ENCODE data around the gene GLYATL3.

GLYATL3 gene

DNA sequence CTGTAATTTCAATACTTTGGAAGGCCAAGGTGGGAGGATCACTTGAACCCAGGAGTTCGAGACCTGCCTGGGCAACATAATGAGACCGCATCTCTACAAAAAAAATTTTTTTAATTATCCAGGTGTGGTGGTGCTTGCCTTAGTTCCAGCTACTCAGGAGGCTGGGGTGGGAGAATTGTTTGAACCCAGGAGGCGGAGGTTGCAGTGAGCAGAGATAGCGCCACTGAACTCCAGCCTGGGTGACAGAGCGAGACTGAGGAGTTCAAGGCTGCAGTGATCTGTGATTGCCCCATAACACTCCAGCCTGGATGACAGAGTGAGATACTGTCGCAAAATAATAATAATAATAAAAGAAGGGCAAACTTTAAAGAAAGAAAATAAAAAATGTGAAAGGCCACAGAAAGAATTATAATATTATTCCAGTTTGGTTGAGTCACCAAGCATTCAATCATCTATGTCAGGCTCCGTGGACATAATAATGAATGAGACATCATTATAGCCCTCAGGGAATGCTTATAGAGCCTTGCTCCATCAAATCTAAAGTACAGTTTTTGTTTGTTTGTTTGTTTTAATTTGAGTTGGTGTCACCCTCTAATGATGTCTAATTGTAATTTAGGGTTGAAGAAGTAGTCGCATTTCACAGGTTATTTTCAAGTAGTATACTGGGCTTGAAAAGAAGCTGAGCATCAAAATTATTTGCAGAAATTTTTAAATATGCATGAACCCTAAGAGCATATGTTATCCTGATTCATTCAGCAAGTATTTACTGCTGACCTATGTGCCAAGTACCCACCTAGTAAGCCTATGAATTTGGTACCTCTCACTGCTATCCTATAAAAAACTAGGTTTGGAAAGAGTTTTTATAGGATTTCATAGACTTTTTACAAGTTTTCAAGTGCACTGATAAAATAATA lies 15.1 kb downstream of the GLYATL3 start:
- DNase-seq = no peak

DNA sequence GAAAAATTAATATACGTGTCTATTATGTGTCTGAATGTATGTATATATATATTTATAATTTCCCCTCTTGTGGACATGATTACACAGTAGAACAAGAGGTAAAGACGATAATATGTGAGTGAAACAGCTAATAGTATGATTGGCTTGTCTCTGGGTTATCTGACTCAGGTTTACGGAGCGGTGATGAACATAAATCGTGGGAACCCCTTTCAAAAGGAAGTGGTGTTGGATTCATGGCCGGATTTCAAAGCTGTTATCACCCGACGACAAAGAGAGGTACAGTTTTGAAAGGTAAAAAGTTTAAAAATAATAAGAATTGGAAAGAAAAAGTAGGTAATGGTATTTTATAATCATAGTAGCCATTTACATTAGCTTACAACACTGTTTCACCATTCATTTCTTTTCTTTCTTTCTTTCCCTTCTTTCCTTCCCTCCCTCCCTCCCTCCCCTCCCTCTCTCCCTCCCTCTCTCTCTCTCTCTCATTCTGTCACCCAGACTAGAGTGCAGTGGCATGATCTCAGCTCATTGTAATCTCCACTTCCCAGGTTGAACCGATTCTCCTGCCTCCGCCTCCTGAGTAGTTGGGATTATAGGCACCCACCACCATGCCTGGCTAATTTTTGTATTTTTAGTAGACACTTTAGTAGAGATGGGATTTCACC lies 15.9 kb downstream of the GLYATL3 start:
- no peak for DNase-seq

DNA sequence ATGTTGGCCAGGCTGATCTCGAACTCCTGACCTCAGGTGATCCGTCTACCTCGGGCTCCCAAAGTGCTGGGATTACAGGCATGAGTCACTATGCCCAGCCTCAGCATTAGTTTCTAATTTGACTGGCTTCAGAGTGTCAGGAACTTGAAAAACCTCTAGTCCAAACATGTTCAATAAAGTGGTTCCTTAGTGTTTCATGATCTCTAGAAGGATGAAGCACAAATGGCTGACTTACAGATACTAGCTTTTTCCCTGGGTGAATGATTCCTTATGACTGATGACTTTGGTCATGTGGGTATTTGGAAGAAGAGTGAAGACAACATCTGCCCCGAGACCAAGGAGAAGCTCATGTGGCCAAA lies 16.4 kb downstream of the GLYATL3 start:
- DNase-seq = no peak

DNA sequence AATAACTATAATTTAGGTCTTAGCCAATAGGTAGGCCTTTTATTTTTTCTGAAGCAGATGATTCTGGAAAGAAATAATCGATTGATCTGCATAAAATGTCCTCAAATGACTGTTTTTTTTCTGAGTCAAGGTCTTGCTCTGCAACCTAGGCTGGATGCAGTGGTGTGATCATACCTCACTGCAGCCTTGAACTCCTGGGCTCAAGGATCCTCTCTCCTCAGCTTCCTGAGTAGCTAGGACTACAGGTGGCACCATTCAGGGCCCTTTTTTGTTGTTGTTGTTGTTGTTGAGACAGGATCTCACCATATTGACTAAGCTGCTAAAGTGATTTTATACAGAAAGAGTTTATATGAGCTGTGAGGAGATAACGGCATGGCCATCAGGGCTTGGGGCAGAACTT lies 18.2 kb downstream of the GLYATL3 start:
- DNase-seq = no peak

DNA sequence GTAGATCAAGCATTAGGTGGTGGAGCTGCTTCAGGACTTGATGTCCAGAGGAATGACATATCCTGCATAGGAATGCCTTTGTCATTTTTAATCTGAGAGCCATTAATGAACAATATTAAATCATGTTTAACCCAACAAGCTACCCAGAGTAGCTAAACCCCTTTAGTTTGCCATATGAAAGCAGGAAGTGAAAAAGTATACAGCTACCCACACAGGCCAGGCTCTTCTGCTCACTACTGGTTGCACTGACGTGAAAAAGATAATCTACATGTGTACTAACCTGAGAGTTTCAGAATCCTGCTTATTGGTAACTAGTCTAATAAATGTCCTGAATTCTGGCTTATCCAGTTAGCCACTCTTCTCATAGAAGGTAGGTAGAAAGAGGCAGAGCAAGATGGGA lies 19.9 kb downstream of the GLYATL3 start:
- no peak for DNase-seq

DNA sequence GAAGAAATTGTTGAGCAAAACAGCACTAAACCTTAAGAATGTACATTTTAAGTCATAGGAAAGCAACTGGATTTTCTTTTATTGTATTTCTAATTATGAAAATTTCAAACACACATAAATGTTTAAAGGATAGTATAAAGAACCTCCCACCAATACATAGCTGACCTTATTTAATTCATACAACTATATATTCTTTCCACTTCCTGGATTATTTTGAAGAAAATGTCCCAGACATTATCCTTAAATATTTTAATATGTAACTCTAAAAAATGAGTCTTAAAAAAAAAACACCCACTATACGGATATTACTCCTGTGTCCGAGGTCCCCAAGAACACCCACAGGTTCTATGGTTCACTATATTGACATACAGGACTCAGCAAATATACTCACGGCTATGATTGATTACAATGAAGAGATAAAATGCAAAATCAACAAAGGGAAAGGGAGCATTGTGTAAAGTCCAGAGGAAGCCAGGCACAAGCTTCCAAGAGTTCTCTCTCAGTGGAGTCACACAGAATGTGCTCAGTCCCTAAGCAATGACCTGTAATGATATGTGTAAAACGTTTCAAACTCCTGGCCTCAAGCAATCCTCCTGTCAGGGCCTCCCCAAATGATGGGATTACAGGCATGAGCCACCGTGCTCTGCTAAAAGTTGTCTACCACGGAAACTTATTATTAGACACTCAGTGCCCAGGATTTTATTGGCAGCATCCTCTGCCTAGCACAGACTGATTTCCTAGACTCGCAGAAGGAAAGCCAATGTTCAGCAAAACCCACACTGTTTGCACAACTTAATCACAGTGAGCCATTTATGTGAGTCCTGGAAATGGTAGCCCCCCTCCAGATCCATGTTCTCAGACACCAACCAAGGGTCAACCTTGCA lies 23.2 kb downstream of the GLYATL3 start:
- DNase-seq = no peak

DNA sequence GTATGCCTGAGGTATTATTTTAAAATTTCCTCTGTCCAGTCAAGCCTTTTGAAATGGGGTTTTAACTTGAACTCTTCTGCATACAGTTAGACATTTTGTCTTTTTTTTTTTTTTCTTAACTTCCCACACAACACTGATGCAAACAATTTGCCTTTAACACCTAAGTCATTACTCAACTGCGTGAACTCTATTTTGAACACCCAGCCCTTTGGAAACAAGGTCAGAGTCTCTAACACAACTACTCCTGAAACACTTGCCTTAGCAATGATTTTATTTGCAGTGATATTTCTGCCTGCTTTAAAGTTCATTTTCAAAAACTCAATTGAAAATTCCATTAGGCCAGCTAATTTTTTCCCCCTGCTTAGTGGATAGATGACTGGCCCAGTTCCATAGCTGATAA lies 24.2 kb downstream of the GLYATL3 start:
- no peak for DNase-seq

DNA sequence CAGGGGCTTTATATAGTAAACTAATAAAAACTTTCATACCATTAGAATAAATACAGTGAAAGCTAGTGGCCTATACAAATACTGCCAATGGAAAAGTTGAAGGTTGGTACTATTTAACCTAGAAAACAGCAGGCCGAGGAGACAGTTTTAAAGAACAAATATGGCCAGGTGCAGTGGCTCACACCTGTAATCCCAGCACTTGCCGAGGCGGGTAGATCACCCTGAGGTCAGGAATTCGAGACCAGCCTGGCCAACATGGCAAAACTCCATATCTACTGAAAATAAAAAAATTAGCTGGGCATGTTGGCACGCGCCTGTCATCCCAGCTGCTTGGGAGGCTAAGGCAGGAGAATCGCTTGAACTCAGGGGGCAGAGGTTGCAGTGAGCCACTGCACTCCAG lies 24.8 kb downstream of the GLYATL3 start:
- no peak for DNase-seq

DNA sequence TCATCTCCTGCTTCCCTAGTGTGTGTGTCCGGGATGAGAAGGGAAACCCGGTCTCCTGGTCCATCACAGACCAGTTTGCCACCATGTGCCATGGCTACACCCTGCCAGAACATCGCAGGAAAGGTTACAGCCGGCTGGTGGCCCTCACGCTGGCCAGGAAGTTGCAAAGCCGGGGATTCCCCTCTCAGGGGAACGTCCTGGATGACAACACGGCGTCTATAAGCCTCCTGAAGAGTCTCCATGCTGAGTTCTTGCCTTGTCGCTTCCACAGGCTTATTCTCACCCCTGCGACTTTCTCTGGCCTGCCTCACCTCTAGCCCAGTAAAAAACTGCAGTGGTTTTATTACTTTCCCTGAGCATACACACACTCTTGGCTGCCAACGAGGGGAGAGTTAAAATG lies 26.9 kb downstream of the GLYATL3 start:
- DNase-seq = no peak

DNA sequence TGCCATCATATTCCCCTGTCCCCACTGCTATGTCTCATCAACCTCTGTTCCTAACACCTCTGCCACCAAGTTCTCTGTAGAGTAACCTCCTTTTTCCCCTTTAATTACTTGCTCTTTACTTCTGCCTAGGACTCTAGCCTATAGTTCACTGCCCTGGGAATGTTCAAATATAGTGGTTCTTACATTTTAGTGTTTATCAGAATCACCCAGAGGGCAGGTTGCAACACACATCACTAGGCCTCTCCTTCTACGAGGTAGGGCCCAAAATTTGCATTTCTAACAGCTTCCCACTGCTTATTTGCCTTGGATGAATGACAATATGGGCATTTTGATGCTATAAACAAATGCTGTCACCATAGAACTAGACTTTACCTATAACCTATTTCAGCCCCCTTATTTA lies 27.6 kb downstream of the GLYATL3 start:
- no peak for DNase-seq

DNA sequence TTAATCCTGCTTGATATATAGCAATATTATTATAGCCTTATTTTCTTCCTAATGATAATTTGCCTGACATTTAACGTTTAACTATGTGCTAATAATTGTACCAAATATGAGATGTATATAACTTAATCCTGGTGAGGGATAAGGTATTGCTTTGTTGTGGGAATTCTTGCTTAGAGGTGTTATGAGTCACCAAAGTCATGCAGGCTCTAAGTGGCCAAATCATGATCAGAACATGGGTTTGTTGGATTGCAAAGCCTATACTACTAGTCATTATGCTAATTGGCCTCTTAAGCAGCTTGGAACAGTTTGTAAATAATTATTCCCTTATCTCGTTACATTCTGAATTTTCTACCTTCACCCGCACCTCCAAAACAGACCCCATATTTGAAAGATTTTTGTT lies 28.8 kb downstream of the GLYATL3 start:
- DNase-seq = no peak

DNA sequence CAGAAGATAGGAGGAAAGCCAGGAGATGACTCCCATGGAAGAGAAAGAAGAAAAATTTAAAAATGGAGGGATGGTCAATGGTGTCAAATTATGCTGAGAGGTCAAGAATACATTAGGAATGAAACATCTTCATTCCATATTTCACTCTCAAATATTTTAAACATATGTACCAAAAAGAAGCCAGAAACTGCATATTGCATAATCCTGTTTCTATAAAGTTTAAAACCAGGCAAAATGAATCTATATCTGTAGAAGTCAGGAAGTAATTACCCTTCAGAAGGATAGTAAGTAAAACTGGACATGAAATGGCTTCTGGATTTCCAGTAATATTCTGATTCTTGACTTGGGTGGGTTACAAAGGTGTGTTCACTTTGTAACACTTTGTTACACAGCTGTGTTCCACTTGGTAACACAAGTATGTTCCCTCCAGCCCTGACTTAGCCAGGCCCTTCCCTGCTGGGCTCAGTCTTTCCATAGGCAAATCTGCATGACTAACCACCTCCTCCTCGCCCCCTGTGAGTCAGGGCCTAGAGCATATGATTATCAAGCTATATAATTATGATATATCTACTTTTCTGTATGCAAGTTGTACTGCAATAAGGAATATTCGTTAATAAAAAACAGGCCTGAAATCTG lies 30.5 kb downstream of the GLYATL3 start:
- no peak for DNase-seq

DNA sequence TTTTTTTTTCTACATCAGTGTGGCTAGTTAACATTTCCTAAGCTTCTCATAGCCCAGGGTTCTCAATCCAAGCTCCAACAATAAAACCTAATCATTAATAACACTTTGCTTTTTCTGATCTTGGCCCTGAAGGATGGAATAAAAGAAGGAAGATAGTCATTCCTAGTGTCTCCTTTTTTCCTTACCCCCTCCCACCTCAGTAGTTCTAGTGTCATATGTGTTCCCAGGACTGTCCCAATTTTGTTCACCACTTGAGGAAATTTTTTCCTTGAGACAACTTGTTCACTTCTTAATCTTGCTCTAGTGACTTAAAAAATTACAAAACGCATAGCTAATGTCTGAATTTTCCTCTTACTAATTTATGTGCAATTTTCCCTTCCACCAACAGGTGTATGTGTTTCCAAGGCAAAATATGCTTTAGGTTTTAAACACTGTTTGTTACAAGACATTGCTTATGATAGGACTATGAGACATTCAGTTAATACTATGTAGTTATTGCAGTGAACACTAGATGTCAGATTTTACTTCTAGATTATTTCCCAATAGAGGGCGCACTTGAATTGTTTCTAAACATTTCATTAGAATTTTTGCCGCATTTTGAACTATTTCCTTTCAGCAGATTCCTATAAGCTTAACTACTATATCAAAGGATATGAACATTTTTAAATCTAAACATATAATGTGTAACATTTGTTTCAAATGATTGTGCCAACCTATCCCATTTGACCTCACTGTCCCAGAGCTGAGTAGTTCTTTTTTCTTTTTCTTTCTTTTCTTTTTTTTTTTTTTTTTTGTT lies 32.2 kb downstream of the GLYATL3 start:
- peak; percentile 45 for DNase-seq

DNA sequence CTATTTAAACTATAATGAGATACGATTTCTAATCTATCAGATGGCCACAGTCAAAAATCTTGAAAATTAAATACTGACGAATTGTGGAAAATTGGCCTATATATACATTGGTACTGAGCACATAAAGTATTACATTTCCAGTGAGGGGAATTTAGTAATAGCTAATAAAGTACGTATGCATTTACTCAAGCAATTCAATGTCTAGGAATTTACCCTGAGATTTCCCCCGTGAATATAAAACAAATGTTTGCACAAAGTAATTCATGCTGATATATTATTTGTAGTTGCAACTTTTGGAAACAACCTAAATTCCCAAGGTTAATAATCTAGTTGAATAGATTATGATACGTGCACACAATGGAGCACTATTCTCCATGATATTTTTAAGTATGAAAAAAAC lies 36.1 kb downstream of the GLYATL3 start:
- DNase-seq = no peak

DNA sequence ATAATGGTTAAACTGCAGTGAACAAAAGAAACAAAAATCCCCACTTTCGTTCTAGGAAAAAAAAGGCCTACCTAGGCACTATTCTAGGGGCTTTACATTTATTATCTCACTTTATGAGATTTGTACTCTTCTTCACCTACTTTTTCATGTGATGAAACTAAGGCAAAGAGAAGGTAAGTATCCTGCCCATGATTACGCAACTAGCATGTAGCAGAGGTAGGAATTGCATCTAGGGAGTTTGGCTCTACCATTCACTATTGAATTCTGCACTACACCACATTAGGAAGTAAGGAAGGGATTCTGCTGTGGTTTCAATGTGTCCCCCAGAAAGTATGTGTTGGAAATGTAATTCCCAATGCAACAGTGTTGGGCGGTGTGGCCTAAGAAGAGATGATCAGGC lies 39.4 kb downstream of the GLYATL3 start:
- no peak for DNase-seq

DNA sequence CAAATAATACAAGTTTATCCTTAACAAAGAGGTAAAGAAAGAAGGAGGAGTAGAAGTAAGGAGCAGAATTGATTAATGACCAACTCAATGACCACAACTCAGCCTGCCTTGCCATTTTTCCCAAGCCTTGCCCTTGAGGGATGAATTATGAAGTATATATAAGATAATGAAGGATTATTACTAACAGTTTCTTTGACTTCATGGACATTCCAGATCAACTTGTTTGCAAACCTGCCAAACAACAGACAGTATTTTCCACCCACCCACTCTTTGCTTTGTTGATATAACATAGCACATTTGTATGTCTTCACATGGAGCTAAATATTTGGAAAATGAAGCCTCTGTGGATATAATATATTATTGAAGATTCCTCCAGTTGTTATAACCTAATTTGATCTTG lies 40.9 kb downstream of the GLYATL3 start:
- DNase-seq = no peak

DNA sequence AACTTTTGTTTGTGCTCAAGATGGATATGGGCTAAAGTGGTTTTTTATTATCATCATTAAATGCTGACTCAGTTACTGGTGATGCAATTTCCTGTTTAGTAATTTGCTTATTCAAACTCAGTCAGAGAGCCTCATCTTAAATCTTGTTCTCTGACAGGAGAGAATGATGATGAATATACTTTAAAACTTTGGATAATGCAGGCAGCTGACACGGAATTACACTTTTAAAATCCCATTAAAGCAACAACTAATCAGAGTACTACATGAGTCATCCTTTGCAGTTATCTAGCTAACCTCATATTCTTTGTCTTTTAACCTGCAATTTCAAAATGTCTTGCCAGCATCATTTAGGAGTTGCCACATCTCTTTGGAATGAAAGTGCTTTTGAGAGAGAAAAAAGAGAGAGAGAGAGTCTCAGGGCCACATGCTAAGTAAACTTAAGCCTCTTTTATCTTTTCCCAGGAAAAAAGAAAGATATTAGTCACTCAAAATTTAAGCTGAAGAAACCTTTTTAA lies 41.5 kb downstream of the GLYATL3 start:
- DNase-seq = peak; percentile 73

DNA sequence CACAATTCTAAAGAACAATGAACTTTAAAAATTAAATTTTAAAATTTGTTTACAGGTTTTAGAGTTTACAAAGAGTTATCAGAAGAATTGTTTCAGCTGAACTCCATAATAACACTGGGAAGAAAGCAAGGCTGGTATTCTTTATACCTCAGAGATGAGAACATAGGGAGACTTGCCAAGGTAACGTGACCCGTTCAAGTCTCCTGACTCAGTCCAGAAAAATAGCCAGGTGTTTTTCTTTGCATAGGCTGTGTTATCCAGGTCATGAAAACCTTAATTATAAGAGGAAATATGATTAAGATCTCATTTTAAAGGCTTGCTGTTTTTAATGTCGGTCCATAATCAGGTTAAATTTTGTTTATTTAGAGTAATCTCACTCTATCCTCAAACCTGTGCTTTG lies 42.2 kb downstream of the GLYATL3 start:
- DNase-seq = no peak

DNA sequence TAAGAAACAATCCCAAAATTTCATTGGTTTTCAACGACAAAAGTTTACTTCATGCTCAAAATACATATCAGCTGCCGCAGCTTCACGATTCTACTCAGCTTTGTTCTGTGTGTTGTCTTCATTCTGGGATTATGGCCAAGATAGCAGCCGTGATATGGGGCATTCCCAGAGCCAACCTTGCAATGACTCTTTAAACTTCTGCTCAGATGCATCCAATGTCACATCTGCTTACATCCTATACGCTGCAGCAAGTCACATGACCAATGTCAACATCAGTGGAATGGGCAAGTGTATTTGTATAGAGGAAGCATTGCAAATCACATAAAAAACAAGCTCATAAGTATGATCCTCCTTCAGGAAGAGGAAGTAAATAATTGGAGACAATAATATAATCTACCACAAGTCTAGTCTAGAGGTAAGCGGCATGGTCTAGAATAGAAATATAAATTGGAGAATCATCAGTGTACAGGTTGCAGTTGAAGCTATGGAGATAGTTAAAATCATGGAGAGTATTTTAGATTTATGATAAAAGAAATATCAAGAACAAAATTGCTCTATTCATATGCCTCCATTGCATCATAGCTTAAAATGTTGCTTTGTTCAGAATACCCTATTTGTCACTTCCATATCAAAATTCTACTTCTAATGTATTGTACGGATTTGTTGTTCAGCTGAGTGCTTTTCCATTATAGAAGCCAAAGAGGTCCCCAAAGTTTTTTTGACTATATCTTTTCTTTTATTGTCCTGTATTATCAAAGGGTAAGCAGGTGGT lies 43.5 kb downstream of the GLYATL3 start:
- DNase-seq = no peak

DNA sequence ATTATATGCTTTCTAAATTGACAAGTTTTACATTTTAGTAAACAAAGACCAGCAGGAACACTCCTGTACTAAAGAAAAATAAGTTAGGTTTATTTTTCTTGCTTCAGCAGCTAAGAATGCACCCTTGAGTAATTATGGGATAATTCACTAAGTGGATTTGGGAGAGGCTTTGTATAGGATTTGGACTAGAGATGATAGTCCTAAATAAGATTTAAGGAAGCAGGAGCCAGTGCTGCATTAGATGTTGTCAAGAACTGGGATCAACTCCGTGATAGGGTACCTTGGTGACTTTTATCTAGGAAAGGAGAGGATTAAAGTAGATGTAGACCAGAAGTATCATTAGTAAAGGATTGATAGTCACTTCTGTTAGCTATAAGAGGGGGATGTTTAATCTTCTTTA lies 46.6 kb downstream of the GLYATL3 start:
- DNase-seq = no peak

DNA sequence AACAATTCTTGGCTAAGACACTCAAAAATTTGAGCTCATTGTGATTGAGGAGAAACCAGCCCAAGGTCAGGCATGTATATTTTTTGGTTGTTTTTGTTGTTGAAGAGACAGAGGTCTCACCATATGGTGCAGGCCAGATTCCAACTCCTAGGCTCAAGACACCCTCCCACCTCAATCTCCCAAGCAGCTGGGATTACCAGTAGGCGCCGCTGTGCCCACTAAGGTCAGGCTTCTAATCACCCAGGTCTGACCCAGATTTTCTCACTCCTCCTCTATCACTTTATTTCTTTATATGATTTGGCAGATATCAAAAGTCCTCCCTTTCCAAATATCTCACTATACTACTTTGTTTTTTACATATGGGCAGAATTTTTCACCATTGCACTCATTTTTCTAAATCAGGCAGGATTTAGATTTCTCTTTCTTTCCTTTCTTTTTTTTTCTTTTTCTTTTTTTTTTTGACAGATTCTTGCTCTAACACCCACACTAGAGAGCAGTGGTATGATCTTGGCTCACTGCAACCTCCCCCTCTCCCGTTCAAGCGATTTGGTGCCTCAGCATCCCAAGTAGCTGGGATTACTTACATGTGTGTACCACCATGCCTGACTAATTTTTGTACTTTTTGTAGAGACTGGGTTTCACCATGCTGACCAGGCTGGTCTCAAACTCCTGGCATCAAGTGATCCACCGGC lies 49.0 kb downstream of the GLYATL3 start:
- no peak for DNase-seq

Data from NCI-H1436 treated with DMSO at 0.1 percent for 48 hours (cell line).